ENCODE measurements around the gene MGP.

The MGP gene

DNA sequence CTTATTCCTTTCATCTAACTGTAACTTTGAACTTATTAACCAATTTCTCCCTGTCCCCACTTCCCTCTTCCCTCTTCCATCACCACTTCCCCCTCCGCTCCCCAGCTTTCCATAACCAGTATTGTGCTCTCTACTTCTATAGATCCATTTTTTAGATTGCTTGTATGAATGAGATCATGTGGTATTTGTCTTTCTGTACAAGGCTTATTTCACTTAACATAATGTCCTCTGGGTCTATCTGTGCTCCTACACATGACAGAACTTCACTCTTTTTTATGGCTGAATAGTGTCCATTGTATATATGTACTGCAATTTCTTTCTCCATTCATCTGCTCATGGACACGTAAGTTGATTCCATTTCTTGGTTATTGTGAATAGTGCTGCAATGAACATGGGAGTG, 38.3 kb upstream of the MGP start:
- no peak for DNase-seq
- no peaks in the 10 kb centered on the region for H3K9me3 ChIP-seq (replicated peaks; ENCODE audit: insufficient read depth, low read length)

DNA sequence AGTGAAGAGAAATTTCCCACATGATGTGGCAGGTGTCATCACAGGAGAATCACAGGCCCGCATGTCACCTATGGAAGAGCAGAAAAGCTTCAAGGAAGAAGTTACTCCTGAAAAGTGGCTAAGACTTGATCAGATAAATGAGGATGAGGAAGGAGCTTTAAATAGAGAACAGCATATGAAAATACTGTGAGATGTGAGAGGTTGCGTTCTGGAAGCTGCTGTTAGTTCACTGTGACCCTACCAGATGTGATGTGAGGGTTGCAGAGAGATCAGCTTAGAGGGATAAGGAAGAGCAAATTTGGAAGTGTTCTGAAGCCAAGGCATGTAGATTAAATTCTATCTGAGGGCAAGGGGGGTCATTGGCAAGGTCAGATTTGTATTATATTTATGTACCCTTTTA, 35.6 kb upstream of the MGP start:
- H3K4me3 ChIP-seq (ENCODE audit: low read length), result no peak overlapping the region
- H2AFZ ChIP-seq (ENCODE audit: low read length), result 0 out of 2 replicates have a peak overlapping the region, but pooled peaks have one; percentile 12
- H3K9me3 ChIP-seq (replicated peaks; ENCODE audit: insufficient read depth, low read length), result no peaks in the 10 kb centered on the region
- peak overlapping the region; percentile 1; the same call in 1 of the 2 replicates for H3K27ac ChIP-seq (ENCODE audit: low read length)
- peaks cover 12% of the 10 kb centered on the region for H3K4me1 ChIP-seq (ENCODE audit: low read length)
- H3K27me3 ChIP-seq (replicated peaks; ENCODE audit: insufficient read depth, low read length), result no peaks in the 10 kb centered on the region
- no peak overlapping the region; the same call in 1 of the 2 replicates for H3K4me2 ChIP-seq (ENCODE audit: low read depth, low read length)
- H3K9me2 ChIP-seq (replicated peaks; ENCODE audit: insufficient read depth, low read length), result no peaks in the 10 kb centered on the region
- H3F3A ChIP-seq (ENCODE audit: insufficient read depth, low read length), result no peaks in the 10 kb centered on the region
- no peak for DNase-seq
- H4K20me1 ChIP-seq (ENCODE audit: insufficient read depth, low read length), result no peaks in the 10 kb centered on the region
- no peaks in the 10 kb centered on the region for H3K36me3 ChIP-seq (replicated peaks; ENCODE audit: insufficient read depth, low read length)
- H3K9ac ChIP-seq (ENCODE audit: low read length), result no peak overlapping the region
- TF ChIP-seq, protein P1, sequence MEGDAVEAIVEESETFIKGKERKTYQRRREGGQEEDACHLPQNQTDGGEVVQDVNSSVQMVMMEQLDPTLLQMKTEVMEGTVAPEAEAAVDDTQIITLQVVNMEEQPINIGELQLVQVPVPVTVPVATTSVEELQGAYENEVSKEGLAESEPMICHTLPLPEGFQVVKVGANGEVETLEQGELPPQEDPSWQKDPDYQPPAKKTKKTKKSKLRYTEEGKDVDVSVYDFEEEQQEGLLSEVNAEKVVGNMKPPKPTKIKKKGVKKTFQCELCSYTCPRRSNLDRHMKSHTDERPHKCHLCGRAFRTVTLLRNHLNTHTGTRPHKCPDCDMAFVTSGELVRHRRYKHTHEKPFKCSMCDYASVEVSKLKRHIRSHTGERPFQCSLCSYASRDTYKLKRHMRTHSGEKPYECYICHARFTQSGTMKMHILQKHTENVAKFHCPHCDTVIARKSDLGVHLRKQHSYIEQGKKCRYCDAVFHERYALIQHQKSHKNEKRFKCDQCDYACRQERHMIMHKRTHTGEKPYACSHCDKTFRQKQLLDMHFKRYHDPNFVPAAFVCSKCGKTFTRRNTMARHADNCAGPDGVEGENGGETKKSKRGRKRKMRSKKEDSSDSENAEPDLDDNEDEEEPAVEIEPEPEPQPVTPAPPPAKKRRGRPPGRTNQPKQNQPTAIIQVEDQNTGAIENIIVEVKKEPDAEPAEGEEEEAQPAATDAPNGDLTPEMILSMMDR (IDR thresholded peaks at IDR 0.05; ENCODE audit: low read length), result no peak
- no peak for TF ChIP-seq EZH2 (optimal IDR thresholded peaks at IDR 0.05; ENCODE audit: low read depth, low read length)
- no peak for TF ChIP-seq EZH2phosphoT487 (IDR thresholded peaks at IDR 0.05; ENCODE audit: low read length)
- H3K79me2 ChIP-seq (ENCODE audit: low read length), result no peaks in the 10 kb centered on the region

More for the DNA sequence above, 38.3 kb upstream of the MGP start:
- no peak overlapping the region for H3K27ac ChIP-seq (ENCODE audit: low read length)
- no peak overlapping the region for H3K4me2 ChIP-seq (ENCODE audit: low read depth, low read length)
- H3F3A ChIP-seq (ENCODE audit: insufficient read depth, low read length), result no peaks in the 10 kb centered on the region
- H4K20me1 ChIP-seq (ENCODE audit: insufficient read depth, low read length), result no peaks in the 10 kb centered on the region
- TF ChIP-seq EZH2 (optimal IDR thresholded peaks at IDR 0.05; ENCODE audit: low read depth, low read length), result no peak
- TF ChIP-seq, protein P1 (IDR thresholded peaks at IDR 0.05; ENCODE audit: low read length), result no peak
- no peaks in the 10 kb centered on the region for H3K36me3 ChIP-seq (replicated peaks; ENCODE audit: insufficient read depth, low read length)
- H3K9me2 ChIP-seq (replicated peaks; ENCODE audit: insufficient read depth, low read length), result no peaks in the 10 kb centered on the region
- H3K4me1 ChIP-seq (ENCODE audit: low read length), result peaks cover 12% of the 10 kb centered on the region
- no peaks in the 10 kb centered on the region for H3K79me2 ChIP-seq (ENCODE audit: low read length)
- H3K9ac ChIP-seq (ENCODE audit: low read length), result no peak overlapping the region
- H3K4me3 ChIP-seq (ENCODE audit: low read length), result no peak overlapping the region
- H3K27me3 ChIP-seq (replicated peaks; ENCODE audit: insufficient read depth, low read length), result no peaks in the 10 kb centered on the region
- H2AFZ ChIP-seq (ENCODE audit: low read length), result no peak overlapping the region

DNA sequence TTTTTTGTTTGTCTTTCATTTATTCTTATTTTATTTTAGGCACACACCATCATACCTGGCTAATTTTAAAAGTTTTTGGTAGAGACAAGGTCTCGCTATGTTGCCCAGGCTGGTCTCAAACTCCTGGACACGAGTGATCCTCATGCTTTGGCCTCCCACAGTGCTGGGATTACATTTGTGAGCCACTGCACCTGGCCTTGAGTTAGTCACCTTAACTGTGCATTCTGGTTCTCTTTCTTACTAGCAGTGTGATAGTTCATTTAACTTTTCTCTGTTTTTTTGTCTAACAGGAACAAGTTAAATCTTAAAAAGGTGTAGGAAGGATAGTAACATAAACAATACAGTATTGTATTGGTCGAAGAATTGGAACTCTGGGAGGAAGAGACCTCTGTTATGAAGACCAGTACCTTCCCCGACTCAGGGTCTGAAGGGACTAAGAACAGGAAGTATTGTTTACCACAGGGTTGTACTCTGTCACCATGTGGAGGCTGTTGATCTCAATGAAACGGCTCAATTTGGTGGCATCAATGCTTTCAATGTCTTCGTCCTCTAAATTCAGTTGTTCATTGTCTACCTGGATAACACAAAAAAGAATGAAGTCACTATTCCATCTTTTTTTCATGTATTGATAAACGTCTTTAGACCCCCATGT, 34.9 kb upstream of the MGP start:
- Histone ChIP-seq H3K4me1 (ENCODE audit: low read length) (peaks cover 12% of the 10 kb centered on the region), H3K36me3 (replicated peaks; ENCODE audit: insufficient read depth, low read length) (no peaks in the 10 kb centered on the region), H3K4me2 (ENCODE audit: low read depth, low read length) (no peak overlapping the region; the same call in 1 of the 2 replicates), H3F3A (ENCODE audit: insufficient read depth, low read length) (no peaks in the 10 kb centered on the region), H3K9me3 (replicated peaks; ENCODE audit: insufficient read depth, low read length) (no peaks in the 10 kb centered on the region), H3K27ac (ENCODE audit: low read length) (peak overlapping the region; percentile 1; the same call in 1 of the 2 replicates), H3K27me3 (replicated peaks; ENCODE audit: insufficient read depth, low read length) (no peaks in the 10 kb centered on the region), H2AFZ (ENCODE audit: low read length) (0 out of 2 replicates have a peak overlapping the region, but pooled peaks have one; percentile 12), H3K79me2 (ENCODE audit: low read length) (no peaks in the 10 kb centered on the region), H3K9me2 (replicated peaks; ENCODE audit: insufficient read depth, low read length) (no peaks in the 10 kb centered on the region), H4K20me1 (ENCODE audit: insufficient read depth, low read length) (no peaks in the 10 kb centered on the region), H3K4me3 (ENCODE audit: low read length) (no peak overlapping the region), H3K9ac (ENCODE audit: low read length) (no peak overlapping the region)
- TF ChIP-seq, protein P1 (IDR thresholded peaks at IDR 0.05; ENCODE audit: low read length), result no peak
- TF ChIP-seq EZH2phosphoT487 (IDR thresholded peaks at IDR 0.05; ENCODE audit: low read length) (no peak), EZH2 (optimal IDR thresholded peaks at IDR 0.05; ENCODE audit: low read depth, low read length) (no peak)
- peak; percentile 35 for DNase-seq
